ENCODE results near the gene FBXL14.

- no peak for TF ChIP-seq EZH2 (IDR thresholded peaks at IDR 0.05; ENCODE audit: borderline replicate concordance, low read depth, low read length, poor library complexity, severe bottlenecking)
- TF ChIP-seq CTCF (conservative IDR thresholded peaks at IDR 0.05; ENCODE audit: low read depth, low read length): no peak
Observed at GRCh38 chr12:1635301-1636095, 41.1 kb upstream of the FBXL14 start.
